Ovary (tissue), 3 donors: ENCODE data around the gene OR2V2.

Experiments used
- CTCF ChIP-seq, 3 donors: fragments of 450-650 bp in 2 of 3; fragments of 200-600 bp in 1 of 3; IDR thresholded peaks; one replicate each; pipeline versions ENCODE4 v1.5.1 to v1.8.0; 2016 to 2022; ENCODE audit warnings: antibody characterized with exemption in 3 of 3, mild to moderate bottlenecking in 1 of 3
- POLR2A ChIP-seq: fragments of 450-650 bp; IDR thresholded peaks from one replicate; pipeline ENCODE4 v1.6.1; 2017; ENCODE audit warnings: antibody characterized with exemption, mild to moderate bottlenecking, moderate library complexity
- donor health status: DM: no; HTN: no; CAD: no.

GRCh38 chr5:181185560-181185959 is 38.2 kb downstream of the OR2V2 start:
- TF ChIP-seq CTCF (IDR thresholded peaks at IDR 0.05): no peak
- no peak for TF ChIP-seq POLR2A
